Erythroblast (primary cell): ENCODE results near the gene DPAGT1.

ENCODE experiments used
- GATA1 ChIP-seq: IDR thresholded peaks from 2 replicates; pipeline ENCODE4 v1.6.1; 2011; ENCODE audit warnings: low read depth, mild to moderate bottlenecking, control low read depth, low read length, moderate library complexity
- POLR2A ChIP-seq: IDR thresholded peaks from 2 replicates; pipeline ENCODE4 v1.6.1; 2011; ENCODE audit warnings: mild to moderate bottlenecking, low read length

GRCh38 chr11:119118946-119119345, 17.3 kb upstream of the DPAGT1 start:
- no peak for TF ChIP-seq POLR2A
- TF ChIP-seq GATA1: no peak
